ENCODE measurements around the gene TOMM5.

Gene TOMM5

GRCh38 chr9:37542488-37542887 is 49.9 kb downstream of the TOMM5 start:
- peaks cover 19% of the 10 kb centered on the region for H3K36me3 Mint-ChIP-seq (ENCODE audit: low read depth)
- H3K9me3 Mint-ChIP-seq = no peaks in the 10 kb centered on the region

GRCh38 chr9:37541465-37541864 is 50.9 kb downstream of the TOMM5 start:
- no peak overlapping the region for H3K4me3 Mint-ChIP-seq

More at GRCh38 chr9:37542488-37542887, 49.9 kb downstream of the TOMM5 start:
- H3K27me3 Mint-ChIP-seq = no peaks in the 10 kb centered on the region
- no peak overlapping the region for H3K27ac Mint-ChIP-seq
- intact Hi-C loops (cut with micrococcal nuclease) = no loop called here
- no peak overlapping the region for H3K4me3 Mint-ChIP-seq
- no peaks in the 10 kb centered on the region for H3K4me1 Mint-ChIP-seq (ENCODE audit: low read depth)

GRCh38 chr9:37540634-37541033 is 51.8 kb downstream of the TOMM5 start:
- Mint-ChIP-seq H3K4me1 (ENCODE audit: low read depth) (no peaks in the 10 kb centered on the region), H3K36me3 (ENCODE audit: low read depth) (peaks cover 31% of the 10 kb centered on the region), H3K27ac (no peak overlapping the region), H3K9me3 (no peaks in the 10 kb centered on the region), H3K27me3 (no peaks in the 10 kb centered on the region), H3K4me3 (no peak overlapping the region)
- intact Hi-C loops (cut with micrococcal nuclease) = no loop called here

More at GRCh38 chr9:37541465-37541864, 50.9 kb downstream of the TOMM5 start:
- no peaks in the 10 kb centered on the region for H3K4me1 Mint-ChIP-seq (ENCODE audit: low read depth)
- no peaks in the 10 kb centered on the region for H3K27me3 Mint-ChIP-seq
- H3K27ac Mint-ChIP-seq = no peak overlapping the region
- peaks cover 29% of the 10 kb centered on the region for H3K36me3 Mint-ChIP-seq (ENCODE audit: low read depth)
- intact Hi-C loops (cut with micrococcal nuclease) = no loop called here
- H3K9me3 Mint-ChIP-seq = no peaks in the 10 kb centered on the region

GRCh38 chr9:37539634-37540033 is 52.8 kb downstream of the TOMM5 start:
- intact Hi-C loops (cut with micrococcal nuclease) = no loop called here
- no peak overlapping the region for H3K4me3 Mint-ChIP-seq
- H3K27me3 Mint-ChIP-seq = no peaks in the 10 kb centered on the region

More at GRCh38 chr9:37539634-37540033, 52.8 kb downstream of the TOMM5 start:
- peaks cover 31% of the 10 kb centered on the region for H3K36me3 Mint-ChIP-seq (ENCODE audit: low read depth)
- H3K27ac Mint-ChIP-seq = no peak overlapping the region
- H3K4me1 Mint-ChIP-seq (ENCODE audit: low read depth) = no peaks in the 10 kb centered on the region
- H3K9me3 Mint-ChIP-seq = no peaks in the 10 kb centered on the region

All from dendritic cell treated with granulocyte-macrophage colony-stimulating factor and Interleukin-4, amounts not matched to agents 40 ng/mL and 50 ng/mL, for 4 days (primary cell).